ENCODE measurements around the gene PRKD1.
A peak's percentile ranks its signal among the peaks of the same experiment; 100 is the strongest.

Gene PRKD1

DNA sequence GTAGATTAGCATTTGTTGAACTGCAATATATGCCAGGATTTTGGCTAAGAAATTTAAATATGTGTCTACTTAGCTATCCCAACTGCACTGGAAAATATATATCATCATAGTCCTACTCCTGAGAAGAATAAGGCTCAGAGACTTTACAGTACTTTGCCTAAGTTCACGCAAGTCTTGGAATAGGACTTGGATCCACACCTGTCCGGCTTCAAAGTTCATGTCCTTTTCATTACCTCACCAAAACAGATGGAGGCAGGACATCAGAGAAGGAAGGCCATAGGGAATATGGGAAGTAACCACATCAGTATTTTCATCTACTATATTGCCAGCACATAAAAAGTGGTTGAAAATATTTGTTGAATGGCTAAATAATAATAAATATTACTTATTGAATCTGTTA is 358.5 kb downstream of the PRKD1 start:
- in situ Hi-C loops (cut with MboI; ENCODE audit: low sequenced_read_pairs, unreplicated experiment) = no loop called here
- no peak for DNase-seq (ENCODE audit: low spot score)
- TF ChIP-seq, protein P1, sequence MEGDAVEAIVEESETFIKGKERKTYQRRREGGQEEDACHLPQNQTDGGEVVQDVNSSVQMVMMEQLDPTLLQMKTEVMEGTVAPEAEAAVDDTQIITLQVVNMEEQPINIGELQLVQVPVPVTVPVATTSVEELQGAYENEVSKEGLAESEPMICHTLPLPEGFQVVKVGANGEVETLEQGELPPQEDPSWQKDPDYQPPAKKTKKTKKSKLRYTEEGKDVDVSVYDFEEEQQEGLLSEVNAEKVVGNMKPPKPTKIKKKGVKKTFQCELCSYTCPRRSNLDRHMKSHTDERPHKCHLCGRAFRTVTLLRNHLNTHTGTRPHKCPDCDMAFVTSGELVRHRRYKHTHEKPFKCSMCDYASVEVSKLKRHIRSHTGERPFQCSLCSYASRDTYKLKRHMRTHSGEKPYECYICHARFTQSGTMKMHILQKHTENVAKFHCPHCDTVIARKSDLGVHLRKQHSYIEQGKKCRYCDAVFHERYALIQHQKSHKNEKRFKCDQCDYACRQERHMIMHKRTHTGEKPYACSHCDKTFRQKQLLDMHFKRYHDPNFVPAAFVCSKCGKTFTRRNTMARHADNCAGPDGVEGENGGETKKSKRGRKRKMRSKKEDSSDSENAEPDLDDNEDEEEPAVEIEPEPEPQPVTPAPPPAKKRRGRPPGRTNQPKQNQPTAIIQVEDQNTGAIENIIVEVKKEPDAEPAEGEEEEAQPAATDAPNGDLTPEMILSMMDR (IDR thresholded peaks at IDR 0.05; ENCODE audit: borderline replicate concordance, control extremely low read depth, extremely low read depth, insufficient read depth, missing control alignments) = no peak

DNA sequence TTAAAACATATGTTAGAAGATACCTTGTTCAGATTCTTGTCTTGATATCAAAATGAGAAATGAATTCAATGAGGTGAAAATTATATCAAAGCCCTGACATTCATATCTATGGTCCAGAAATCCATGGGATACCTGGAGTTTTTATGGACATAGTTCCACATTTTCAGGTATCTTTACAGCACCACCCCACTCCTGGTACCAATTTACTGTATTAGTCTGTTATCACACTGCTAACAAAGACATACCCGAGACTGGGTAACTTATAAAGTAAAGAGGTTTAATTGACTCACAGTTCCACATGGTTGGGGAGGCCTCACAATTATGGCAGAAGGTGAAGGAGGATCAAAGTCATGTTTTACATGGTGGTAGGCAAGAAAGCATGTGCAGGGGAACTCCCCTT is 361.5 kb downstream of the PRKD1 start:
- no peak for DNase-seq (ENCODE audit: low spot score)
- in situ Hi-C loops (cut with MboI; ENCODE audit: low sequenced_read_pairs, unreplicated experiment) = no loop called here
- TF ChIP-seq, protein P1 (IDR thresholded peaks at IDR 0.05; ENCODE audit: borderline replicate concordance, control extremely low read depth, extremely low read depth, insufficient read depth, missing control alignments) = no peak

DNA sequence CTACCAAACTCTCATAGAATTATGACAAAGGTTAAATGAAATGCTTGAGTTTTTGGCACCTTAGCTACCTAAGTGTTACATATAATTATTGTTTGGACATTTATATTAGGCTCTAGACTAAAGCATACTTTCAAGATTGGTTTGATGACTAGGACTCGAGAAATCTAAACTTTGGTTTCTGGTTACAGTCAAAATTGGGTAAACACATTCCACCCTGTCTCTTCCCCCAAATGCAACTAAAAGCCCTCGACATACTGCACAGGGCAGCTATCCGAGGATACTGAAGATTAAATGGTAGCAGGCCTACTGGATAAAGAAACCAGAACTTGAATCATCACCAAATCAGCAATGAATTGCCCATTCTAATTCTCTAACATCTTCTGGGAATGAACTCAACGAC is 369.1 kb downstream of the PRKD1 start:
- TF ChIP-seq, protein P1 (IDR thresholded peaks at IDR 0.05; ENCODE audit: borderline replicate concordance, control extremely low read depth, extremely low read depth, insufficient read depth, missing control alignments) = no peak
- in situ Hi-C loops (cut with MboI; ENCODE audit: low sequenced_read_pairs, unreplicated experiment) = no loop called here
- no peak for DNase-seq (ENCODE audit: low spot score)

DNA sequence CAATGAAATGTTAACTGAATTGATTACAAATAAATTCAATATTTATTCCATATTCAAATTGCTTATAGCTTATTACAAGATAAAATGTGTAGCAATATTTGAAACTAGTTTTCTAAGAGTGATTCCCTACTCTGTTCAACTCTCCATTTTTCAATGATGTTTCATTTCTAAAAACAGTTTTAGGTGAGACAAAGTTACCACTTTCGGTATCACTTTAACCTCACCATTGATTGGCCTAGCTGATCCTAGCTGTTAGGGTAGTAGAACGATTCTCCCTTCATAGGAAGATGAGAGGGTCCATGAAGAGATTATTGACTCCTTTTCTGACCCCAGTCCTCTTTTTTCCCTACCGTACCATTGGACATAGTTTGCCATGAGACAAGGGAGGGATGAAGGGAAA is 373.3 kb downstream of the PRKD1 start:
- no peak for DNase-seq (ENCODE audit: low spot score)
- in situ Hi-C loops (cut with MboI; ENCODE audit: low sequenced_read_pairs, unreplicated experiment) = no loop called here
- TF ChIP-seq, protein P1 (IDR thresholded peaks at IDR 0.05; ENCODE audit: borderline replicate concordance, control extremely low read depth, extremely low read depth, insufficient read depth, missing control alignments) = no peak

DNA sequence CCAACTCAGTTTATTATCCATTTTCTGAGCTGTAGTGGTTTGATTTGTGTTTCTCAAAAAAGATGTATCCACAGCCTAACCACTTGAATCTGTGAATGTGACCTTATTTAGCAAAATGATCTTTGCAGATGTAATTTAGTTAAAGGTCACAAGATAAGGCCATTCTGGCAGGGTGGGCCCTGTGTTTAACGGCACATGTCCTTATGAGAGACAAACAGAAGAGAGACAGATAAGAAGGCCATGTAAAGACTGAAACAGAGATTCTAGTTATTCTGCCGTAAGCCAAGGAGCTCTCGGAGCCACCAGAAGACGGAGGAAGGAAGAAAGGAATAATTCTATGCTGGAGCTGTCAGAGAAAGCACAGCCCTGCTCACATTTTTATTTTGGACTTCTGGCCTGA is 374.2 kb downstream of the PRKD1 start:
- no peak for DNase-seq (ENCODE audit: low spot score)
- in situ Hi-C loops (cut with MboI; ENCODE audit: low sequenced_read_pairs, unreplicated experiment) = no loop called here
- TF ChIP-seq, protein P1 (IDR thresholded peaks at IDR 0.05; ENCODE audit: borderline replicate concordance, control extremely low read depth, extremely low read depth, insufficient read depth, missing control alignments) = no peak

DNA sequence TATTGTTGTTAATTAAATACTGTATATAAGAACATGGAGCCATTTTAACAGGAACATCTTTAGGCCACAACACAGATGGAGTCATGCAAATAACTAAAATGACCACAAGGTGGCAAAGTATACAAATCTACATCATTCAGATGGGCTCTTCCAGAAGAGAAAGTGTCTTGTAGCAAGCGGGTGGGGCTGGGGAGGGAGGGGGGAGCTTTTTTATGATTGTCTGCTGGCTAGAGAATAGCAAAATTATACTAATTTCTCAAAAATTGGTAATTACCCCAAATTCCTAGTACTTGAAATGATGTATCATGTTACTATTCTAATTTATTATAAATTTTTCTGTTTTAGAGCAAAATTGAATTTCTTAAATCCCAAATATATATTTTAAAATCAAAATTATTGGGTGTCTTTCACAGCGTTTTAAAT is 378.7 kb downstream of the PRKD1 start:
- TF ChIP-seq, protein P1 (IDR thresholded peaks at IDR 0.05; ENCODE audit: borderline replicate concordance, control extremely low read depth, extremely low read depth, insufficient read depth, missing control alignments) = peak; percentile 29
- in situ Hi-C loops (cut with MboI; ENCODE audit: low sequenced_read_pairs, unreplicated experiment) = no loop called here
- DNase-seq (ENCODE audit: low spot score) = peak; percentile 40

DNA sequence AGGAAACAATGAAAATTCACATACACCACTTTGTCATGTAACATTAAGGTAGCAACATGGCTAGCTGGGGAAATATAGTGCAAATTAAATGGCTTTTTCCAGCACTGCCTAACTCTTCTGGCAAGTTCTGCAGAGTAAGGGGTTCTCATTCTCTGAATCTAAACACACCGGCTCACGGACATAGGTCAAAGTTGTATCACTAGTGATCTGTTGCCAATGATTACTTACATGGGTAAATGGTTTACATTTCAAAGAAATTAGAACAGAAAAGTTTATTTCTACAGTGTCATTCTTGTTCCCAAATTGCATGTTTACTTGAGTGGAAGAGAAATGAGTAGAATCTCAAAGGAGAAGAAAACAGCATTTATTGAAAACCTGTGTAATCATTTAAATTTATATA is 381.9 kb downstream of the PRKD1 start:
- in situ Hi-C loops (cut with MboI; ENCODE audit: low sequenced_read_pairs, unreplicated experiment) = no loop called here
- TF ChIP-seq, protein P1 (IDR thresholded peaks at IDR 0.05; ENCODE audit: borderline replicate concordance, control extremely low read depth, extremely low read depth, insufficient read depth, missing control alignments) = no peak

More for the DNA sequence above, 381.9 kb downstream of the PRKD1 start:
- DNase-seq (ENCODE audit: low spot score) = no peak

Measured in GM13976 (cell line).